ENCODE data around the gene RFX7.

GRCh38 chr15:56088389-56088788, 155.3 kb downstream of the RFX7 start:
- TF ChIP-seq GATA2 (IDR thresholded peaks at IDR 0.05; ENCODE audit: low read depth, low read length), result no peak
- no peak for TF ChIP-seq GATA3 (IDR thresholded peaks at IDR 0.05; ENCODE audit: low read depth, low read length)

All from SH-SY5Y (cell line).